Vagina (tissue), 2 donors: ENCODE results near the gene SYCE3. TPM values are rescaled to one million over a fixed set of nuclear protein-coding genes. Genes with fewer than 3 reads are reported as not detected.
A peak's percentile ranks its signal among the peaks of the same experiment; 100 is the strongest.
"Not testable (repeated sequence)": the region's sequence is repeated elsewhere in the genome, so short reads cannot be mapped to it uniquely, and the experiment has no call there.

Experiments used
- DNase-seq, 2 donors: peaks; one replicate each; pipeline ENCODE4 v3.0.0-alpha.2; 2017; ENCODE audit errors: extremely low spot score in 2 of 2
- H3K27ac ChIP-seq: fragments of 200-600 bp; sonication (generic); one replicate; pipeline ENCODE4 v1.5.1; 2019
- H3K27me3 ChIP-seq: fragments of 200-600 bp; sonication (generic); one replicate; pipeline ENCODE4 v1.5.1; 2019
- H3K36me3 ChIP-seq, 2 donors: fragments of 200-600 bp; sonication (generic); one replicate each; pipeline ENCODE4 v1.5.1; 2017 to 2019
- H3K4me1 ChIP-seq: fragments of 200-600 bp; sonication (generic); one replicate; pipeline ENCODE4 v1.5.1; 2019
- H3K4me3 ChIP-seq, 2 donors: fragments of 200-600 bp; sonication (generic); 1 replicate in 1 of 2; 2 replicates in 1 of 2; pipeline ENCODE4 v1.5.1; 2016 to 2019
- H3K9me3 ChIP-seq: fragments of 200-600 bp; sonication (generic); one replicate; pipeline ENCODE4 v1.5.1; 2019
- CTCF ChIP-seq, 3 experiments: fragments of 450-650 bp in 2 of 3; fragments of 200-600 bp in 1 of 3; sonication (generic) in 1 of 3; IDR thresholded peaks; one replicate each; pipeline ENCODE4 v1.5.1; 2017 to 2019; ENCODE audit warnings: antibody characterized with exemption in 3 of 3, mild to moderate bottlenecking in 2 of 3, moderate library complexity in 2 of 3
- POLR2A ChIP-seq, 2 donors: fragments of 450-650 bp; IDR thresholded peaks; one replicate each; pipeline ENCODE4 v1.6.1; 2017; ENCODE audit warnings: antibody characterized with exemption in 2 of 2, mild to moderate bottlenecking in 2 of 2, moderate library complexity in 2 of 2
- POLR2AphosphoS5 ChIP-seq, 2 donors: sonication (generic); formaldehyde crosslinking; IDR thresholded peaks; one replicate each; pipeline ENCODE4 v1.9.0; 2017; ENCODE audit warnings: antibody characterized with exemption in 2 of 2, mild to moderate bottlenecking in 2 of 2, low read depth in 1 of 2; ENCODE audit not compliant: insufficient read depth in 1 of 2
- intact Hi-C: fragments of 100-400 bp; cut with DNase I; formaldehyde crosslinking; loops from one replicate; pipeline ENCODE4 v1.15.1; 2023
- total RNA-seq: library from RNA; depleted of rRNA; stranded (reverse); fragments of >200 nt; gene quantifications from one replicate; pipeline ENCODE4 v1.2.3, GENCODE V29; 2016

SYCE3 gene
- total RNA-seq, 1 donor from 2014 or later: not detected

GRCh38 chr22:50533856-50534711 is 28.6 kb downstream of the SYCE3 start:
- intact Hi-C loops, H3K9me3 ChIP-seq, H3K27ac ChIP-seq, DNase-seq, H3K36me3 ChIP-seq, H3K27me3 ChIP-seq, H3K4me3 ChIP-seq: not testable (repeated sequence)
- peak in 1 of 2 donors; percentile 25 for TF ChIP-seq POLR2A (IDR thresholded peaks at IDR 0.05)
- peaks cover 40% of the 10 kb centered on the region for H3K4me1 ChIP-seq

- H3K36me3 ChIP-seq: no peaks in the 10 kb centered on the region
- no peak overlapping the region for H3K27ac ChIP-seq
- no peaks in the 10 kb centered on the region for H3K27me3 ChIP-seq
- intact Hi-C loops: no loop called here
- peaks cover 37% of the 10 kb centered on the region for H3K4me1 ChIP-seq
- H3K4me3 ChIP-seq: no peak overlapping the region
- H3K9me3 ChIP-seq: no peaks in the 10 kb centered on the region
- TF ChIP-seq POLR2AphosphoS5 (IDR thresholded peaks at IDR 0.05; ENCODE audit: insufficient read depth in 1 of 2, low read depth in 1 of 2) (no peak), POLR2A (IDR thresholded peaks at IDR 0.05) (no peak), CTCF (IDR thresholded peaks at IDR 0.05) (no peak)
- no peak for DNase-seq
Observed at GRCh38 chr22:50532824-50533796, 29.6 kb downstream of the SYCE3 start.

- Histone ChIP-seq H3K4me1 (peaks cover 39% of the 10 kb centered on the region), H3K36me3 (no peaks in the 10 kb centered on the region), H3K27me3 (no peaks in the 10 kb centered on the region), H3K9me3 (no peaks in the 10 kb centered on the region), H3K27ac (peak overlapping the region; percentile 96), H3K4me3 (peak overlapping the region; percentile 58 to 60)
- TF ChIP-seq POLR2AphosphoS5 (IDR thresholded peaks at IDR 0.05; ENCODE audit: insufficient read depth in 1 of 2, low read depth in 1 of 2) (peak in 1 of 2 donors; percentile 73), POLR2A (IDR thresholded peaks at IDR 0.05) (peak in 1 of 2 donors; percentile 10), CTCF (IDR thresholded peaks at IDR 0.05) (no peak)
- intact Hi-C loops: no loop called here
- DNase-seq: peak in 1 of 2 donors; percentile 88
Observed at GRCh38 chr22:50531962-50532674, 30.6 kb downstream of the SYCE3 start.

- Histone ChIP-seq H3K4me3 (peak overlapping the region; percentile 58 to 60), H3K27me3 (no peaks in the 10 kb centered on the region), H3K9me3 (no peaks in the 10 kb centered on the region), H3K36me3 (no peaks in the 10 kb centered on the region), H3K27ac (peak overlapping the region; percentile 96), H3K4me1 (peaks cover 45% of the 10 kb centered on the region)
- peak in 1 of 2 donors; percentile 87 for DNase-seq
- TF ChIP-seq CTCF (IDR thresholded peaks at IDR 0.05) (no peak), POLR2AphosphoS5 (IDR thresholded peaks at IDR 0.05; ENCODE audit: insufficient read depth in 1 of 2, low read depth in 1 of 2) (no peak), POLR2A (IDR thresholded peaks at IDR 0.05) (no peak)
- intact Hi-C loops: no loop called here
Observed at GRCh38 chr22:50531546-50531961, 31.2 kb downstream of the SYCE3 start.
